Stimulated activated CD4-positive, alpha-beta T cell treated with anti-CD3 and anti-CD28 coated beads, TNF-alpha, amount 100 ng/mL, for 1 hour (primary cell): ENCODE data around the gene COLQ.
"Not testable (repeated sequence)": the region's sequence is repeated elsewhere in the genome, so short reads cannot be mapped to it uniquely, and the experiment has no call there.

ENCODE experiments used
- DNase-seq, 3 donors: peaks; one replicate each; pipeline ENCODE4 v3.0.0-alpha.2; 2020; ENCODE audit warnings: low read depth in 3 of 3, low spot score in 1 of 3

Gene COLQ

GRCh38 chr3:15521573-15521965 is at the start of gene COLQ:
Gene COLQ (minus strand): TSS chr3:15521706. CDS start chr3:15521625, 81 bp downstream.
- no peak for DNase-seq

GRCh38 chr3:15563190-15563589 is 41.7 kb upstream of the COLQ start:
- no peak for DNase-seq

- no peak for DNase-seq
These were observed 41.1 kb upstream of the COLQ start for GRCh38 chr3:15562560-15562959.

- DNase-seq: no peak
These were observed 37.1 kb upstream of the COLQ start for GRCh38 chr3:15558581-15558980.

- peak in 2 of 3 donors; percentile 6 for DNase-seq
These were observed 36.0 kb upstream of the COLQ start for GRCh38 chr3:15557511-15557946.

GRCh38 chr3:15556512-15556911 is 35.0 kb upstream of the COLQ start:
- DNase-seq: no peak

GRCh38 chr3:15553749-15554148 is 32.2 kb upstream of the COLQ start:
- DNase-seq: no peak

- no peak for DNase-seq
These were observed 30.4 kb upstream of the COLQ start for GRCh38 chr3:15551902-15552301.

GRCh38 chr3:15549846-15550245 is 28.3 kb upstream of the COLQ start:
- no peak for DNase-seq

- no peak for DNase-seq
These were observed 21.1 kb upstream of the COLQ start for GRCh38 chr3:15542614-15543013.

- no peak for DNase-seq
These were observed 19.9 kb upstream of the COLQ start for GRCh38 chr3:15541371-15541770.

- DNase-seq: no peak
These were observed 17.6 kb upstream of the COLQ start for GRCh38 chr3:15539066-15539465.

- DNase-seq: no peak
These were observed 16.8 kb upstream of the COLQ start for GRCh38 chr3:15538345-15538744.

GRCh38 chr3:15536856-15537255 is 15.3 kb upstream of the COLQ start:
- DNase-seq: no peak

- DNase-seq: peak in 1 of 3 donors; percentile 17
These were observed 14.2 kb upstream of the COLQ start for GRCh38 chr3:15535732-15536131.

- DNase-seq: not testable (repeated sequence)
These were observed 11.1 kb upstream of the COLQ start for GRCh38 chr3:15532614-15533013.

GRCh38 chr3:15531346-15531745 is 9.8 kb upstream of the COLQ start:
- no peak for DNase-seq

GRCh38 chr3:15528854-15529537 is 7.5 kb upstream of the COLQ start:
- DNase-seq: no peak

- DNase-seq: no peak
These were observed 5.5 kb upstream of the COLQ start for GRCh38 chr3:15527031-15527459.

- no peak for DNase-seq
These were observed 4.3 kb upstream of the COLQ start for GRCh38 chr3:15525790-15526189.

GRCh38 chr3:15523660-15524417 is 2.3 kb upstream of the COLQ start:
- no peak for DNase-seq

- no peak for DNase-seq
These were observed 510 bp upstream of the COLQ start for GRCh38 chr3:15522016-15522415.
